GM18526 (cell line): ENCODE results near the gene SH3RF2.

ENCODE experiments used
- POLR2A ChIP-seq: IDR thresholded peaks from 3 replicates; pipeline ENCODE4 v1.6.1; 2011; ENCODE audit not compliant: insufficient read length; ENCODE audit errors: extremely low read depth

Gene SH3RF2

DNA sequence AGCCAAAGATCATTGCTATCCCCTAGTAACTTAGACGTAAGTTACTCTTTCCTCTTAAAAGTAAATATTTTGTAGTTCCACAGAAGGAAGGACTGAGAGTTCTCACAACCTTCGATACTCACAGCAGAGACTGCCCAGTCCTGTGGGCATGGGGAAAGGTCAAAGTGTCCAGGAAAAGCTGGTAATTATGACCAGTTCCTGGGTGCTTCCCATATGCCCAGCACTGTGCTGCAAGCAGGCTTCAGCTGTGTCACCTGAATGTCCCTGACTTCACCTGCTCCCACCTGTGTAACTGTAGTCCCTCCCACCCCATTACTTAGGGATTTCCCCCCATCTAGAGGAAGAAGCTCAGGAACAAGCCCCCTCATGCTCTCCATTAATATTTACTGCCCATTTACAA, 18.0 kb upstream of the SH3RF2 start:
- no peak for TF ChIP-seq POLR2A

- no peak for TF ChIP-seq POLR2A
Observed at GRCh38 chr5:145919413-145919812, 17.0 kb upstream of the SH3RF2 start.

GRCh38 chr5:145920542-145921210, 15.7 kb upstream of the SH3RF2 start:
- TF ChIP-seq POLR2A, result no peak

DNA sequence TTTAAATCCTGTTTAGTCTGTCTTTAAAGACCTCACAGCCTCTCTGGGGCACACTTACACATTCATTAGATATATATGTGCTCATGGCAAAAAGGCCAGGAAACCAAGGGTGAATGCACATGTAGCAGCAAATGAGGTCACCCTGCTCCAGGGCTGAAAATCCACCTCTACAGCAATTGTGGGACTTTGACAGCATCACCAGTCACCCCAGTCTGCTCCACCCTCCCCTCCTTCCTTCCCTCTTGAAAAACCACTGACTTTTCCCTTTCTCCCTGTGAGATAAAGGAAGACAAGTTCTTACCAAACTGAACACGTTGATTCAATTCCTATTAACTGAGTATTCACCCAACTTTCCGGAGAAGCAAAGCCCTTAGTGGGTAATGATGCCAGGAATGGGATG, 15.2 kb upstream of the SH3RF2 start:
- TF ChIP-seq POLR2A, result no peak

GRCh38 chr5:145922059-145922458, 14.3 kb upstream of the SH3RF2 start:
- no peak for TF ChIP-seq POLR2A

DNA sequence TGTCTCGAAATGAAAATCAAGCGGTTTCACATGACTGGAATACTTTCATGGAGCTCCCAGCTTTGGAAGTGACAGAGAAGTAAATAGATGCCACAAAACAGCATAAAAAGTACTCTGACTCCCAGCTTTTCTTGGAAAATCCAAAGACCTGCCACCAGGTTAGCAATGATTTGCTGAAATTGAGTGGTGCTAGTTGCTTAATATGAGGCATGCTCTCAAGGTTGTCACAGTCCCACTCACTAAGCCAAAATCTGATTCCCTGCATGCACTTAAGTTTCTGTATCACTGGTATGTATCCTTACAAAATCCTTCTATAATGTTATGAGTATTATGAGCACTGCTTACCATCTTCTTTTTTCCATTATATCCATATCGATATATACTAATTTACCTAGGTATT, 13.0 kb upstream of the SH3RF2 start:
- TF ChIP-seq POLR2A, result no peak

DNA sequence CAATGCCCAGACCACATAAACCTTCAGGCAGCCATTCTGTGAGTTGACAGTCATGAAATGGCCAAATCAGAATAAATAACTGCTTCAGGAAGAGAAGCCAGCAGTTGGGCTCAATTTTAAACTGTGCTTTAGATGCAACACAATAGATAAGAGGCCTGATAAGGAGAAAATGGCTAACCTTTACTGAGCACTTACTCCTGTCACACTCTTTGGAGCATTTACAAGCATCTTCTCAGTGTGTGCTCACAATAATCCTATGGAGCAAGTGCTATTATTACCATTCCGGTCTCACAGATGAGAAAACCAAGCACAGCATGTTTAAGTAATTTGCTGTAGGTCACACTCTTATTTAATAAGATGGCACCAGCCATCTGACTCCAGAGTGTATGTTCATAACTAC, 11.5 kb upstream of the SH3RF2 start:
- TF ChIP-seq POLR2A, result no peak

DNA sequence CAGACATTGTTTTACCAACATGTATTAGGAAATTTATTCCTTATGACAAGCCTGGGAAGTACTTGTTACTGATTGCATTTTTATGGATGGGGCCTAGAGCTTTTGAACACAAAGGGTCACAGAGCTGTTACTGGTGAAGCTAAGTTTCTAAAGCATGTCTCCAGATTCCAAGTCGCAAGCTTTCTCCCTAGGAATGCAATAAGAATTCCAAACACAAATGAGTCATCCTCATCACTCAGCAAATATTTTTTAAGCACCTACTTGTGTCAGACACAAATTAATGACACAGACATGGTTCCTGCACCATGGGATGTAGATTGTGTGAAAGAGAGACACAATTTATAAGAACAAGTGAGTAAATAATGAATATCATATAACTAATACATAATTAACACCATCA, 11.0 kb upstream of the SH3RF2 start:
- TF ChIP-seq POLR2A, result no peak

DNA sequence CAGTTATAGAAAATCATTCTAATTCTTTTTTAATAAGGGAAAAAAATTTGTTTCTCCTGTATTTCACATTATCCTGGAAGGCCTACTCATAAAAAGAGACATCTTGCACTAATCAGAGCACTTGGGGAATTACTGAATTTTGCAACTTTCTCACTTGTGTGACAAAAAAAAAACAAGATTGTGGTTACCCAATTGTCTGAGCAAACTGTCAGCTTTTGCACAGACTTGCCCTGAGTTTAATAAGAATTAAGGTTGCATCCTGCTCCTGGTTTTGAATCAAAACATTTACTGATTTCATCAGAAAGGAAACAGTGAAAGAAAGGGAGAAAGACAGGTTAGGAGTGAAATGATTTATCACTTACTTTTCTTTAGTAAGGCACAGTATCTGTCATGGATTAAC, 10.6 kb upstream of the SH3RF2 start:
- no peak for TF ChIP-seq POLR2A

- no peak for TF ChIP-seq POLR2A
Observed at GRCh38 chr5:145931718-145932117, 4.7 kb upstream of the SH3RF2 start.

- no peak for TF ChIP-seq POLR2A
Observed at GRCh38 chr5:145934276-145934675, 2.1 kb upstream of the SH3RF2 start.

GRCh38 chr5:145937432-145938250, 1.3 kb downstream of the SH3RF2 start:
- TF ChIP-seq POLR2A, result no peak

GRCh38 chr5:145938776-145939539, 2.6 kb downstream of the SH3RF2 start:
- no peak for TF ChIP-seq POLR2A

DNA sequence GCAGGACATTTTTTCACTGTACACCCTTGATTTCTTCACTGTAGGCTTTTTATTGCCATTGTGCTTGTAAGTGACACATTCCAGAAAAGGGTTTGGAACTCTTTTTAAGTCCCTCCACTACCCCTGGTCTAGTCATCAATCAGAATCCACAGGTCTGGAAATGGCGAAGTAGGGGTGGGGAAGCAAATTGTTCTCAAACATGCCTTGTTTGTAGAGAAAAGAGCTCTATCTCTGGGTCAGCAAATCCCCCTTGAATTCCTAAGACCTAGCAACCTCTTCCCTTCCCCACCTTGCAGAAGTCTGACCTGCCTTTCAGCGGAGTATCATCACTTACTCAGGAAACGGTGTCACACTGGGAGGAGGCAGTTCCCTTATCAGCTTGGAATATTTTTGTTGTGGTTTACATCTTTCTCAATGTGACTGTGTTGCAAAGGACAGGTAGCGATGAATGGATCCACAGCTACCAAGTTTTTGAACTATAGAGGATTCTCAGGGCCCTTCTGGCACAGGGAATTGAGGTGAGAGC, 3.2 kb downstream of the SH3RF2 start:
- no peak for TF ChIP-seq POLR2A

- no peak for TF ChIP-seq POLR2A
Observed at GRCh38 chr5:145941096-145941447, 4.7 kb downstream of the SH3RF2 start.
